GM12874 (cell line): ENCODE results near the gene AK8.
A peak's percentile ranks its signal among the peaks of the same experiment; 100 is the strongest.

ENCODE experiments used
- TF ChIP-seq, protein P1 (sequence below): IDR thresholded peaks from 2 replicates; pipeline ENCODE4 v1.5.1; 2011; ENCODE audit warnings: low read depth, mild to moderate bottlenecking, control low read depth, low read length, moderate library complexity; ENCODE audit not compliant: insufficient read depth

The AK8 gene

DNA sequence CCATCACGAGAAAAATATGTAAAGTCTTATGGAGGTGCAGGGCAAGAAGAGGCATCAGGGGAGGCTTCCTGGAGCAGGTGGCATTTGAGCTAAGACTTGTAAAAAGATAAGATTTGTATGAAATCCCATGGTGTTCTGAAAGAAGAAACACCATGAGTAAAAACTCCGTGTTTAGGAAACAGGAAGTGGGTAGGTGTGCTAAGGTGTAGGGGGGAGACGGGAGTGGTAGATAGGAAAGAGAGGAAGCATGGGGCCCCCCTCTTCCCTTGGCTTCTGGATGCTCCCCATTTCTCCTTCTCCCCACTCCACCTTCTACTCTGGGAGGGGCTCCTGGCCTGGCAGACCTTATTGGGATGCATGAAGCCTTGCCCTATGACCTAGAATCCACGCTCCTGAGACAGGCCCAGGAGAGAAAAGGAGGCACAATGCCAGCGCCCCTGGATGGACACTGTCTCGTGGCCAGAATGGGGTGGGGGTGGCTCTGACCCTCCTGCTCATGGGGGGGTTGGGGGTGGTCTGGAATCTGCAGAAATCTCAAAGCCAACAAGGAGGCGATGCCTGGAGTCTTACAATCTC is 104.2 kb downstream of the AK8 start:
- TF ChIP-seq, protein P1, sequence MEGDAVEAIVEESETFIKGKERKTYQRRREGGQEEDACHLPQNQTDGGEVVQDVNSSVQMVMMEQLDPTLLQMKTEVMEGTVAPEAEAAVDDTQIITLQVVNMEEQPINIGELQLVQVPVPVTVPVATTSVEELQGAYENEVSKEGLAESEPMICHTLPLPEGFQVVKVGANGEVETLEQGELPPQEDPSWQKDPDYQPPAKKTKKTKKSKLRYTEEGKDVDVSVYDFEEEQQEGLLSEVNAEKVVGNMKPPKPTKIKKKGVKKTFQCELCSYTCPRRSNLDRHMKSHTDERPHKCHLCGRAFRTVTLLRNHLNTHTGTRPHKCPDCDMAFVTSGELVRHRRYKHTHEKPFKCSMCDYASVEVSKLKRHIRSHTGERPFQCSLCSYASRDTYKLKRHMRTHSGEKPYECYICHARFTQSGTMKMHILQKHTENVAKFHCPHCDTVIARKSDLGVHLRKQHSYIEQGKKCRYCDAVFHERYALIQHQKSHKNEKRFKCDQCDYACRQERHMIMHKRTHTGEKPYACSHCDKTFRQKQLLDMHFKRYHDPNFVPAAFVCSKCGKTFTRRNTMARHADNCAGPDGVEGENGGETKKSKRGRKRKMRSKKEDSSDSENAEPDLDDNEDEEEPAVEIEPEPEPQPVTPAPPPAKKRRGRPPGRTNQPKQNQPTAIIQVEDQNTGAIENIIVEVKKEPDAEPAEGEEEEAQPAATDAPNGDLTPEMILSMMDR, result no peak

- TF ChIP-seq, protein P1, result no peak
Observed at GRCh38 chr9:132773093-132773492, 105.0 kb downstream of the AK8 start.

GRCh38 chr9:132770770-132771310 is 107.2 kb downstream of the AK8 start:
- TF ChIP-seq, protein P1, result no peak

DNA sequence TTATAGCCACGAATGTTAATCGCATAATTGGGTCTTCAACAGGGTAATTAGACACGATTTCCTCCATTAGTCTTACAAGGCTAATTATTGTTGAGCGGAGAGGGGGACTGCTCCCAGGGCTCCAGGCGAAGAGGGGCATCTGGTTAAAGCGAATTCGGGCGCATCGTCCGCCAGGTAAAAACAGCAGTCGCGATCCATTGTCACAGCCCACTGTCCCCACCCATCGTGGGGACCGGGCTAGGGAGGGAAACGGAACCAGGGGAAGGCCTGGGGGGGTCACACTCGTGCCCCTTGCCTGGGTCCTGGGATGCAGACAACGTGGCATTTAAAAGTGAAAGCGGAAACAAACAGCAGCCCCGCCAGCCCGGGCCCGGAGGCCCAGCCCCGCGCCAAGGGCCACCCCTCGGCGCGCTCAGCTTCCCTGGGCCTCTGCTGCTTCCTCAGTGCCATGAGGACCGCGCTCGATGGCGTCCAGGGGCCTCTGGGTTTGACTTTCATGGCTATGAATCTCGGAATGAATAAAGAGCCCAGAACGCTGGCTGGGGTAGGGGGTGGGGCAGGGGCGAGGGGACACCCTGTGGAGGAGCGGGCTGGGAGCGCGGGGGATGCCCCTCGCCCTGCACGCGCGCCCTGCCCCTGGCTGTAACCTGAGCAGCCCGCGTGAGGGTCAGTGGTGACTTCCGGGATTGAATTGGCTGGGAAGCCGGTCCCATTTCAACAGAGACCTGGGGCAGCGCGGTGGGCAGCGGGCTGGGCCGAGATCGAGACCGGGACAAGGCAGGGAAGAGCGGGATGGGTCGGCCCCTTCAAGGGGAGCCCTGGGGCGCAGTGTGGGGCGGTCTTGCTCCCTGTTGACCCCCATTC is 107.9 kb downstream of the AK8 start:
- TF ChIP-seq, protein P1, result no peak

DNA sequence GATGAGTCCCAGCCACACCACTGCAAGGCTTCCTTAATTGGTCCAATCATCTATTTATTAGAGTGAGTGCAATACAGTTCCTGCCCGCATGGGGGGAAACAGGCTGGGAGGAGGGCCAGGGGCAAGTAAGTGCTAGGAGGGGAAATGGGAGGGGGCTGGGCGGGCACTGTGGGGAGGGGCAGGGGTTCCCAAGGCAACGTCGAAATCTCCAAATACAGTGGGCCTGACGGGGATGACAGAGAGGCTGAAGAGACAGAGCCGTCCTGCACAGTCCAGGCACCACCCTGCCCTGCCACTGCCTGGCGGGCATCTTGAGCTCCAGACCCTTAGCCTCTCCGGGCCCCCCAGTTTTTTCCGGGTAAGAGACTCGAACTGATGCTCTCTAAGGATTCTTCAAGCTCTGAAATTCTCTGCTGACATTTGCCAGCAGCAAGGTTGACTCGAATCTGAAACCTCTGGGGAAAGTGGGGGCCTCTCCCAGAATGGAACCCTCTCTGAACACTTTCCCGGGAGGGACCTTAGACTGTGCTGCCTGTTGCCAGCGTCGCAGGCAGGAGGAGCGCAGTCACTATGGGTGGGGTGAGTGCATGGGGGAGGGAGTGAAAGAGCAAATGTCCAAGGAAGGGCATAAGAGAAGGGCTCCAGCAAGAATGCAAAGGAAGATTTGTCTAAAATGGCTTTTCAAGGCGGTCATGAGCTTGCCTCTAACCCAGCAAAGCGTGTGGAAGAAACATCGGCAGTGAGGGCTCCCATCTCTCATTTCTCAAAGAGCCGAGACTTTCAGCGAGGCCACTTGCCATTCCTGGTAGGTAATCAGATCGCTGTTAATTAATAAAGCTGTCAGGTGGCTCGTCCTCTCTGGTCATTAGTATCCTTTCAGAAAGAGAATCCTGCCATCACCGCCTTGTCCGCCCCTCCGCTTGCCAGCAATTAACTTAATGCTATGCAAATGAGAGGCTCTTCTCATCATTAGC is 108.9 kb downstream of the AK8 start:
- TF ChIP-seq, protein P1, result peak; percentile 59; the same call in 1 of the 2 replicates

- TF ChIP-seq, protein P1, result no peak
Observed at GRCh38 chr9:132763574-132763973, 114.5 kb downstream of the AK8 start.

DNA sequence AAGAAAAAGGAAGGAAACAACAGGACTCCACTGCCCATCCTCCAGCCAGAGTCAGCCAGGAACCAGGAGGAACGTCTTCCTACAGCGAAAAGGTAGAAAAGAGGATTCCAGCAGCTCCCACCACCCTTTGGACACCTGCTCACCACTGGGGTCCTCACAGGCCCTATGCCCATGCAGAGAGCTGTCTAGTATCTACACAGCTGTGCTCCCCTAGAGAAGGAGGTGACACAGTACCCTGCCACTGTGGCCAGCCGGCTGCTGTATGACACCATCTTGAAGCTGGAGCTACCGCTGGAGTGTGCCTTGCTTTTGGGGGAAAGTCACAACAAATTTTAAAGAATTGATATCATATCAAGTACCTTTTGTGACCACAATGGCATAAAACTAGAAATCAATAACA is 115.2 kb downstream of the AK8 start:
- TF ChIP-seq, protein P1, result no peak
